Measurements from ENCODE around the gene CD47. TPM values are rescaled to one million over a fixed set of nuclear protein-coding genes. Genes with fewer than 3 reads are reported as not detected.

Gene CD47
- total and polyA plus RNA-seq, 2 of the 13 experiments (the other 11 are each of a cell fraction or from before 2014, with no cell fraction given): 3.3 to 6.5 TPM

DNA sequence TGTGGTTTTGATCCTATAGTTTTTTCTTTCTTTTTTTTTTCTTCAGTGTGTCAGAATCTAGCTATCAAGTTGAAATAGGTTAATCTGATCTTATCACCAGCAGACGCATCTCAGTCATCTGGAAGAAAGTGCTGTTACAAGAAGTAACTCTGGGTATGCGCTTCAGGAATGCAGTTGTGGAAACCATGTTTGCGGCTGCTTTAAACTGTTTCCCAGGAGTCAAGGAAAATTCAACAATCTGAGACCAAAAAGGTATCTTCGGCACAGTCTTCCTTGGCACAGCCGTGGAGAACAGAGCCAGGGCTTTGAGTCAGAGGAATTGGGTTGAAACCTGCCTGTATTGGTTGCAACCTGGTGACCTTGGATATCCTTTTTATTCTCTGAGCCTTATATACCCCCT is 59.9 kb downstream of the CD47 start:
- CTCF ChIA-PET (ENCODE audit: low intra/inter-chr PET ratio, low total read pairs): no interaction called here
- no peak overlapping the region for H3K27ac ChIP-seq (ENCODE audit: extremely low read length, insufficient read depth, low read length)
- TF ChIP-seq KMT2A (CRISPR knock-in tag; IDR thresholded peaks at IDR 0.05): no peak
- TF ChIP-seq CAMTA2 (CRISPR knock-in tag; IDR thresholded peaks at IDR 0.05; ENCODE audit: borderline replicate concordance): no peak
- TF ChIP-seq ARNT2 (CRISPR knock-in tag; IDR thresholded peaks at IDR 0.05; ENCODE audit: low read depth): no peak
- no peak for TF ChIP-seq ATM (IDR thresholded peaks at IDR 0.05; ENCODE audit: borderline replicate concordance)
- TF ChIP-seq NR2C2 (CRISPR knock-in tag; IDR thresholded peaks at IDR 0.05; ENCODE audit: borderline replicate concordance): no peak
- TF ChIP-seq NR2F6 (IDR thresholded peaks at IDR 0.05): no peak
- TF ChIP-seq NR2F6 (CRISPR knock-in tag; IDR thresholded peaks at IDR 0.05): no peak
- TF ChIP-seq ZNF33A (CRISPR knock-in tag; IDR thresholded peaks at IDR 0.05; ENCODE audit: borderline replicate concordance): no peak
- TF ChIP-seq NFYC (CRISPR knock-in tag; IDR thresholded peaks at IDR 0.05): no peak
- no peak for TF ChIP-seq FOSL2 (CRISPR knock-in tag; IDR thresholded peaks at IDR 0.05)
- no peaks in the 10 kb centered on the region for H4K20me1 ChIP-seq (ENCODE audit: insufficient read depth, low read length)
- POLR2A ChIA-PET: no interaction called here
- H3K4me2 ChIP-seq (ENCODE audit: low read depth, low read length): no peak overlapping the region
- in situ Hi-C loops (cut with HindIII; ENCODE audit: extremely low pct_ligation_motif_present, low pct_unique_long_range_greater_than_20kb): no loop called here
- no peaks in the 10 kb centered on the region for H3K36me3 ChIP-seq (replicated peaks in 1 of 2; ENCODE audit: control insufficient read depth in 1 of 2, insufficient read depth in 2 of 2, low read length in 2 of 2)
- H3K27me3 ChIP-seq (ENCODE audit: control insufficient read depth in 1 of 2, insufficient read depth in 2 of 2, low read length in 2 of 2): peaks cover 0 to 8% of the 10 kb centered on the region in 2 experiments; a peak in 1 of 5 replicates
- DNase-seq (ENCODE audit: low spot score) (no peak), FAIRE-seq (no peak), ATAC-seq (no peak)
- H3K9me3 ChIP-seq (ENCODE audit: low read length): no peaks in the 10 kb centered on the region
- BruUV-seq (replicated peaks): no TSS peak
- H3K9ac ChIP-seq (ENCODE audit: insufficient read depth, low read depth, low read length): no peak overlapping the region
- no peaks in the 10 kb centered on the region for H3K4me1 ChIP-seq (ENCODE audit: insufficient read depth, low read length)
- WGBS (ENCODE audit: low lambda C conversion rate): 37% methylated on average over 5 of the region's 5 CpGs
- no peak overlapping the region for H3K4me3 ChIP-seq (replicated peaks in 1 of 3; ENCODE audit: insufficient read depth in 1 of 3, low read depth in 2 of 3, low read length in 3 of 3)
- intact Hi-C loops (cut with micrococcal nuclease; ENCODE audit: unreplicated experiment): no loop called here
- H3K79me2 ChIP-seq (ENCODE audit: insufficient read depth, low read length): no peaks in the 10 kb centered on the region
- H2AFZ ChIP-seq (ENCODE audit: low read length): no peak overlapping the region

DNA sequence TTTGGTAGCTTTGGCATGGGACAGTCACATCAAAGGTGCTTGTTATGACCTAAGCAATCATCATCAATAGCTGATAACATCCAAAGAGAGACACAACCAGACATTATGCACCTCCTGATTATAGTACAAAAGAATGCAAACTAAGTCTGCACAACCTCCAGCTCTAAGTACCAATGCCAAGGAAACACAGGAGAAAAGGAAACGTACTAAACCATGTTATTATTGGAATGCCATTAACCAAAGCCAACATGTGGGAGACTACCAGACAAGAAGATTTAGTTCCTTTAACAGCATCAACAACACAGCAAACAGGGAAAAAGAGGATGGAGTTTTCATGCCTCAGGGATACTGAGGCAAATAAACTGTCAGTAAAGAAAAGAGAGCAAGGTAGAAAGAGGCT is 61.4 kb downstream of the CD47 start:
- no peaks in the 10 kb centered on the region for H3K79me2 ChIP-seq (ENCODE audit: insufficient read depth, low read length)
- no peak overlapping the region for H3K9ac ChIP-seq (ENCODE audit: insufficient read depth, low read depth, low read length)
- H3K27me3 ChIP-seq (ENCODE audit: control insufficient read depth in 1 of 2, insufficient read depth in 2 of 2, low read length in 2 of 2): 0 out of 5 replicates have a peak, but pooled peaks cover 0 to 6% of the 10 kb centered on the region in 2 experiments
- DNase-seq (ENCODE audit: low spot score) (no peak), ATAC-seq (no peak), FAIRE-seq (no peak)
- no peaks in the 10 kb centered on the region for H3K36me3 ChIP-seq (replicated peaks in 1 of 2; ENCODE audit: control insufficient read depth in 1 of 2, insufficient read depth in 2 of 2, low read length in 2 of 2)
- BruUV-seq (replicated peaks): no TSS peak
- CTCF ChIA-PET (ENCODE audit: low intra/inter-chr PET ratio, low total read pairs): no interaction called here
- H3K4me3 ChIP-seq (replicated peaks in 1 of 3; ENCODE audit: insufficient read depth in 1 of 3, low read depth in 2 of 3, low read length in 3 of 3): no peak overlapping the region
- no peaks in the 10 kb centered on the region for H4K20me1 ChIP-seq (ENCODE audit: insufficient read depth, low read length)
- H3K4me2 ChIP-seq (ENCODE audit: low read depth, low read length): no peak overlapping the region
- in situ Hi-C loops (cut with HindIII; ENCODE audit: extremely low pct_ligation_motif_present, low pct_unique_long_range_greater_than_20kb) (no loop called here), intact Hi-C loops (cut with micrococcal nuclease; ENCODE audit: unreplicated experiment) (no loop called here)
- POLR2A ChIA-PET: no interaction called here
- H2AFZ ChIP-seq (ENCODE audit: low read length): no peak overlapping the region
- H3K4me1 ChIP-seq (ENCODE audit: insufficient read depth, low read length): no peaks in the 10 kb centered on the region
- WGBS (ENCODE audit: low lambda C conversion rate): 0% methylated on average over 1 of the region's 1 CpG
- H3K27ac ChIP-seq (ENCODE audit: extremely low read length, insufficient read depth, low read length): no peak overlapping the region
- H3K9me3 ChIP-seq (ENCODE audit: low read length): no peaks in the 10 kb centered on the region
- no peak for TF ChIP-seq CAMTA2 (CRISPR knock-in tag; IDR thresholded peaks at IDR 0.05; ENCODE audit: borderline replicate concordance)
- no peak for TF ChIP-seq SPEN (CRISPR knock-in tag; IDR thresholded peaks at IDR 0.05; ENCODE audit: low read depth)
- TF ChIP-seq KLF9 (CRISPR knock-in tag; IDR thresholded peaks at IDR 0.05; ENCODE audit: low read depth): no peak
- no peak for TF ChIP-seq RELA (CRISPR knock-in tag; IDR thresholded peaks at IDR 0.05)
- no peak for TF ChIP-seq FLYWCH1 (CRISPR knock-in tag; IDR thresholded peaks at IDR 0.05)
- no peak for TF ChIP-seq ZNF567 (CRISPR knock-in tag; IDR thresholded peaks at IDR 0.05; ENCODE audit: borderline replicate concordance)
- no peak for TF ChIP-seq ZFP82 (CRISPR knock-in tag; IDR thresholded peaks at IDR 0.05; ENCODE audit: borderline replicate concordance)
- TF ChIP-seq, protein P1, sequence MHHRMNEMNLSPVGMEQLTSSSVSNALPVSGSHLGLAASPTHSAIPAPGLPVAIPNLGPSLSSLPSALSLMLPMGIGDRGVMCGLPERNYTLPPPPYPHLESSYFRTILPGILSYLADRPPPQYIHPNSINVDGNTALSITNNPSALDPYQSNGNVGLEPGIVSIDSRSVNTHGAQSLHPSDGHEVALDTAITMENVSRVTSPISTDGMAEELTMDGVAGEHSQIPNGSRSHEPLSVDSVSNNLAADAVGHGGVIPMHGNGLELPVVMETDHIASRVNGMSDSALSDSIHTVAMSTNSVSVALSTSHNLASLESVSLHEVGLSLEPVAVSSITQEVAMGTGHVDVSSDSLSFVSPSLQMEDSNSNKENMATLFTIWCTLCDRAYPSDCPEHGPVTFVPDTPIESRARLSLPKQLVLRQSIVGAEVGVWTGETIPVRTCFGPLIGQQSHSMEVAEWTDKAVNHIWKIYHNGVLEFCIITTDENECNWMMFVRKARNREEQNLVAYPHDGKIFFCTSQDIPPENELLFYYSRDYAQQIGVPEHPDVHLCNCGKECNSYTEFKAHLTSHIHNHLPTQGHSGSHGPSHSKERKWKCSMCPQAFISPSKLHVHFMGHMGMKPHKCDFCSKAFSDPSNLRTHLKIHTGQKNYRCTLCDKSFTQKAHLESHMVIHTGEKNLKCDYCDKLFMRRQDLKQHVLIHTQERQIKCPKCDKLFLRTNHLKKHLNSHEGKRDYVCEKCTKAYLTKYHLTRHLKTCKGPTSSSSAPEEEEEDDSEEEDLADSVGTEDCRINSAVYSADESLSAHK (CRISPR knock-in tag; IDR thresholded peaks at IDR 0.05; ENCODE audit: borderline replicate concordance): no peak
- no peak for TF ChIP-seq ZNF101 (CRISPR knock-in tag; IDR thresholded peaks at IDR 0.05; ENCODE audit: borderline replicate concordance, low read depth)
